GM12892 (cell line): ENCODE measurements around the gene PITPNC1.
"Not testable (repeated sequence)": the region's sequence is repeated elsewhere in the genome, so short reads cannot be mapped to it uniquely, and the experiment has no call there.

Experiments
- DNase-seq: peaks from one replicate; pipeline ENCODE4 v3.0.0; 2011; ENCODE audit not compliant: insufficient read length
- FAIRE-seq: peaks from 2 replicates; lab custom pipeline; 2011; peaks lifted over from hg19 to GRCh38; lab: Jason Lieb, UNC
- POLR2A ChIP-seq: IDR thresholded peaks from 2 replicates; pipeline ENCODE4 v1.6.1; 2011; ENCODE audit warnings: low read depth, low read length, control low read depth
- POLR2AphosphoS5 ChIP-seq: IDR thresholded peaks from 2 replicates; pipeline ENCODE4 v1.6.1; 2011; ENCODE audit warnings: low read depth, low read length, control low read depth
- TAF1 ChIP-seq: IDR thresholded peaks from 2 replicates; pipeline ENCODE4 v1.6.1; 2011; ENCODE audit warnings: low read depth, mild to moderate bottlenecking, control low read depth, low read length, borderline replicate concordance

The PITPNC1 gene

DNA sequence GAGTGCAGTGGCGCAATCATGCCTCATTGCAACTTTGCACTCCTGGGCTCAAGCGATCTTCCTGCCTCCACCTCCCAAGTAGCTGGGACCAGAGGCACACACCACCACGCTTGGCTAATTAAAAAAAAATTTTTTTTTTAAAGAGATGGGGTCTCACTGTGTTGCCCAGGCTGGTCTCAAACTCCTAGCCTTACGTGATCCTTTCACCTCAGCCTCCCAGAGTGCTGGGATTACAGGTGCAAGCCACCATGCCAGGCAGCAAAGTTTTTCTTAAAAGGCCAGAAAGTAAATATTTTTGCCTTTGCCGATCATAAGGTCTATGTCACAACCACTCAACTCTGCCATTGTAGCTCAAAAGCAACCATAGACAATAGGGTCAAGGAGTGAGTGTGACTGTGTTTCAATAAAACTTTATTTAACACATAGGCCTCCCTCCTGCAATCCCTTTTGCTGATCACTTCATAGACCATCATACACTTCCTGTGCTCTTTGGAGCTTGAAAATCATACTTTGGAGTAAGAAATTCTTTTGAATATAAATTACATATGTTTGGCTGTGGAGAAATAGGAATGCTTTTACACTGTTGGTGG, 48.6 kb downstream of the PITPNC1 start:
- TF ChIP-seq POLR2A: no peak
- TF ChIP-seq TAF1: no peak
- no peak for TF ChIP-seq POLR2AphosphoS5
- FAIRE-seq (no peak), DNase-seq (no peak)

DNA sequence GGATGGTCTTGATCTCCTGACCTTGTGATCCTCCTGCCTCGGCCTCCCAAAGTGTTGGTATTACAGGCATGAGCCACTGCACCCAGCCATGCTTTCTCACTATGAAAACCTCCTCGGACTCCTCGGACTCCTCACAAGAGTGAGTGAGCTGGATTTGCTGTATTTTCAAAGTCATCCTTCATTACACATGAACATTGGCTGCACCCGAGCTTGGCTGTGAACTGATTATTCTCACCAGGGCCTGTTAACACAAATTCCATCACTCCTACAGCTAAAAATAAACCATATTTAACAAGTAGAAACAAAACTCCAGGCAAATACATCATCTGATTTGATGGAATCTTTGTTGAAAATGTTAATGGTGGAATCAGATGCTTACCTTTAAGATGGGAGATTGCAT, 50.3 kb downstream of the PITPNC1 start:
- TF ChIP-seq POLR2AphosphoS5 (no peak), TAF1 (no peak), POLR2A (no peak)
- FAIRE-seq (no peak), DNase-seq (no peak)

DNA sequence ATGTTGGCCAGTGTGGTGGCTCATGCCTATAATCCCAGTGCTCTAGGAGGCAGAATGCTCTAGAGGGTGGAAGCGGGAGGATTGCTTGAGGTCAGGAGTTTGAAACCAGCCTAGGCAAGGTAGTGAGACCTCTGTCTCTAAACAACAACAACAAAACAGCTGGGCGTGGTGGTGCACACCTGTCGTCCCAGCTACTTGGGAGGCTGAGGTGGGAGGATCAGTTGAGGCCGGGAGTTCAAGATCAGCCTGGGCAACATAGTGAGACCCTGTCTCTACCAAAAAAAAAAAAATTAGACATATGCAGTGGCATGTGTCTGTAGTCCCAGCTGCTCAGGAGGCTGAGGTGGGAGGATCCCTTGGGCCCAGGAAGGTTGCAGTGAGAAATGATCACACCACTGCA, 53.4 kb downstream of the PITPNC1 start:
- FAIRE-seq, DNase-seq: not testable (repeated sequence)

DNA sequence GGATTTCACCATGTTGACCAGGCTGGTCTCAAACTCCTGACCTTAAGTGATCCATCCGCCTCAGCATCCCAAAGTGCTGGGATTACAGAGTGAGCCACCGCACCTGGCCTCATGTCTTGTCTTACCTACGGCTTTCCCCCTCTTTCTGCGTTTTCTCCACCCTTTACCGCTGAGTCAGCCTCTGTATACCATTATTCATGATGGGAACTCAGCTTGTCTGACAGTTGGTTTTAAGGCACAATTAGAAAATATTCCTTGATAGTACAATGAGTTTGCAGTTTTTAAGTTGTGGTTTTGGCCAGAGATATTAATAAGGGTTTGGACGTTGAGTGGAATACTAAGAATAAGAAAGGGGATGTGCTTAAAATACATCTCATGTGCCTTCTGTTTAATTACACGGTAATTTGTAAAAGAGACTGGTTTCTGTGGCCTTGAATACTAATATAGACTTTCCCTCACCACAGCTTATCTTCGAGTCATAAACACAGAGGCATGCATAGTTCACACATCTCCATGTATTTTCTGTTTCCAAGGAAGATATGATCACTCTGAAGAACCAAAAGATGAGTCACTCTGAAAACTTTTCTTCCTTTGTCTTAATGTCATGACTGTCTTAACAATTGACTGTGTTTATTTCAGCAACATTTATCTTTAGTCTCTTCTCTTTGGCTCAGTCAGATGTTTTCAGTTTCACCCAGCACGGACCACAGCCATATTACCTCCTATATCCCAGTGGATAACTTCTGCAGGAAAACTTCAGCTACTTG, 54.4 kb downstream of the PITPNC1 start:
- FAIRE-seq (peak; percentile 46), DNase-seq (no peak)
- TF ChIP-seq POLR2AphosphoS5 (no peak), TAF1 (no peak), POLR2A (no peak)

DNA sequence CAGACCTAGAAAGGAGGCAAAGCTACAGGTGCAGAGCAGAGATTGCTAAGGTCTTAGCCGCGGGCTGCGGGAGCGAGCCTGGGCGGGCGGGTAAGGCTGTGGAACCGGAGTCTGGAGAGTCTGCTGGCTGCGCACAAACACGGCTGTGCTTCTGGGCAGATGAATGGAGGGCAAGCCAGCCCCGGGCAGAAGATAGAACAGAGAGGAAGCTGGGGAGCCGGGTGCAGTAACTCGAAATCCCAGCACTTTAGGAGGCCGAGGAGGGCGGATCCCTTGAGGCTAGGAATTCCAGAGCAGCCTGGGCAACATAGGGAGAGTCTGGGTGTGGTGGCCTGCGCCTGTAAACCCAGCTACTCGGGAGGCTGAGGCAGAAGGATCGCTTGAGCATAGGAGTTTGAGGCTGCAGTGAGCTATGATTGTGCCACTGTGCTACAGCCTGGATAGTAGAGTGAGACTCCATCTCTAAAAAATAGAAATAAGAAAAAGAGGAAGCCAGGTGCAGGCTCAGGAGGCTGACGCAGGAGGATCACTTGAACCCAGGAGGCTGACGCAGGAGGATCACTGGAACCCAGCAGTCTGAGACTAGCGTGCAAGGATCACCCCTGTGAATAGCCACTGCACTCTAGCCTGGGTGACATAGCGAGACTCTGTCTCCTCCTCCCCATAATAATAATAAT, 56.3 kb downstream of the PITPNC1 start:
- no peak for DNase-seq
- TF ChIP-seq TAF1 (no peak), POLR2AphosphoS5 (no peak), POLR2A (no peak)
- no peak for FAIRE-seq

DNA sequence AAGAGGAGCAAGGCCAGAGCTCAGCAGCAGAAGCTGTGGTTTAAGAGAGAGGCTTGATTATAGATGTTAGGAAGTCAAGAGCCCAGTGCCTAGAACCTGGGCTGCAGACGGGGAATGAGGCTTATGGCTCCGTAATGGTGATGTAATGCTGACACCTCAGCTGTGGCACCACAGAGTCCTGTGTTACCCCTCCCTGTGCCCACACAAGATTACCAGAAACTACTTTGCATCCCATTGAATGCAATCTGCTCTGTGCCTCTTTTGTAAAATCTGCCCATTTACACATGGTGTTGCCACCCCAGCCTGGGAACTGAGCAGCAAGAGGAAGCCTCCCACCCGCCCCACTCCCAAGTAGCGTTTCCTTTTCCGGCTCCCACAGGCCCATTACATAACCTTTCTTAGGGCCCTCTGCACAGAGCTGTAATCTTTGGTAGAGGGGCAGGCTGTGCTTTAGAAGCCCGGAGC, 57.0 kb downstream of the PITPNC1 start:
- FAIRE-seq (no peak), DNase-seq (no peak)
- TF ChIP-seq POLR2A (no peak), POLR2AphosphoS5 (no peak), TAF1 (no peak)

DNA sequence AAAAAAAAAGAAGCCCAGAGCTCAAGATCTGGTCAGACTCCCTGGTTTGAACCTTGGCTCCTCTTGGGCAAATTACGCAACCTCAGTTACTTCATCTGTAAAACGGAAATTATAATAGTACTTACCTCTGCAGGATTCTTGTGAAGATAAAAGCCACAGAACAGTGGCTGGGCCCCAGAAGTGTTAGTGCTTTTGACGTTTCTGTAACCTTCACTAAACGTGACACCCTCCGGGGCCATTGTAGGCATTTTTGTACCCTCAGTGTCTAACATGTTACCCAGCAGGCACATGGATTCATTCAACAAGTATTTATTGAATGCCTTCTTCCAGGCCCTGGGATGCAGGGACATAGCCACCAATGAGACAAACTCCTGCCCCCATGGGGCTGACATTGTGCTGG, 58.0 kb downstream of the PITPNC1 start:
- TF ChIP-seq POLR2A: no peak
- TF ChIP-seq TAF1: no peak
- FAIRE-seq (no peak), DNase-seq (no peak)

DNA sequence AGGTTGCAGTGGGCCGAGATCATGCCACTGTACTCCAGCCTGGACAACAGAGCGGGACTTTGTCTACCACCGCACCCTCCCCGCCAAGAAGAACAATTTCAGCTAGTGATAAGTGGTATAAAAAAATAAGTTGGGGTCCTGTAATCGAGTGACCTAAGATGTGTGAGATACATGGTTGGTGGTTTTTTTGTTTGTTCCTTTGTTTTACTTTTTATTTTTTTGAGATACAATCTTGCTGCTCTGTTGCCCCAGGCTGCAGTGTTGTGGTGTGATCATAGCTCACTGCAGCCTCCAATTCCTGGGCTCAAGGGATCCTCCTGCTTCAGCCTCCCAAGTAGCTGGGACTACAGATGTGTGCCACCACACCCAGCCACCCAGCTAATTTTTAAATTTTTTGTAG, 58.7 kb downstream of the PITPNC1 start:
- DNase-seq: no peak
- TF ChIP-seq POLR2A: no peak
- no peak for TF ChIP-seq TAF1
- no peak for FAIRE-seq

DNA sequence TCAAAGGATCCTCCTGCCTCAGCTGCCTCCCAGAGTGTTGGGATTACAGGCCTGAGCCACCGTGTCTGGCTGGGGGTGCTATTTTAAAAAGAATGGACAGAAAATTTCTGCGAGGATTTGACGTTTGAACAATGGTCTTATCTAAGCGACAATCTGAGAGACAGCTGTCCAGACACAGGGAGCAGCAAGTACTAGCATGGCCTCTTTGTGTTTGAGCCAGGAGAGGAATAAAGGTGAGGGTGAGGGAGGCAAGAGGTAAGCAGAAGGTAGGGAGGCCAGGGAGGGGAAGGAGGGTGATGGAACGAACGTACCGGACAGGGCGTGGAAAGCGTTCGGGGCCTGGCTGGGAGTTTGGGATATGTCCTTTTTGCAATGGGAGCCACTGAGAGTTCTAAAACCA, 59.2 kb downstream of the PITPNC1 start:
- DNase-seq: no peak
- no peak for FAIRE-seq
- TF ChIP-seq POLR2AphosphoS5 (no peak), POLR2A (no peak), TAF1 (no peak)

DNA sequence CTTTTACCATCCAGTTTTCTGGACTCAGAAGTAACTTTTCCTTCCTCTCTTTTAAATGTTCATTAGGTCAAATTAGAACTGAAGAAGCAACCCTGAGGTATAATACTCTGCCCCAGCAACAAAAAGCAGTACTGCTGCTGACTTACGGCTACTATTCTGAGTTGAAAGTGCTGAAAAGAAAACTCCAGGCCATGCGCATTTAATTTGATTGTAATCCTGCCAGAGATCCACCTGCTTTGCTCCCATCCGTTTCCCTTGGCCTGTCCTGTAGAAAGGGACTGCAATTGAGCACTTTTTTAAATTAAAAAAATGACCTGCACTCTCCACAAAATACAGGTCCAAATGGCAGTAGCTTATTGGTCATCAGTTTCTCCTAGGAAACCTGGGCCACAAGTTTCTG, 61.6 kb downstream of the PITPNC1 start:
- no peak for TF ChIP-seq POLR2AphosphoS5
- no peak for TF ChIP-seq TAF1
- TF ChIP-seq POLR2A: no peak
- no peak for DNase-seq
- no peak for FAIRE-seq

DNA sequence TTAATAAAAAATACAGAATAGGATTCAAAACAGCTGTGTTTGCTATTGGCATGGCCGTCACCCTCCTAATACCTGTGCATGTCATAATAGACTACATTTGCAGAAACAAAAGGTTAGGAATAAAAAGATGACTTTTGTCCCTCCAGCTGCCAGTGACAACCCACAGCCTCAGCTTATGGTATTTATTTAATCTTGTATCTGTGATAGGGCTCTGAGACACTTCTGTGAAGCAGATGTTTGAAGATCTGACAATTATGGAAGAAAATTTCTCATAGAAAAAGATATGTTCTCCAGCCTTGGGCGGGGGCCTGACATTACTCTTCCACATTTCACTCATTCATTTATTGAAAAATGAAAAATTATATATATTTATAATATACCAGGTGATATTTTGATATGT, 62.2 kb downstream of the PITPNC1 start:
- no peak for FAIRE-seq

DNA sequence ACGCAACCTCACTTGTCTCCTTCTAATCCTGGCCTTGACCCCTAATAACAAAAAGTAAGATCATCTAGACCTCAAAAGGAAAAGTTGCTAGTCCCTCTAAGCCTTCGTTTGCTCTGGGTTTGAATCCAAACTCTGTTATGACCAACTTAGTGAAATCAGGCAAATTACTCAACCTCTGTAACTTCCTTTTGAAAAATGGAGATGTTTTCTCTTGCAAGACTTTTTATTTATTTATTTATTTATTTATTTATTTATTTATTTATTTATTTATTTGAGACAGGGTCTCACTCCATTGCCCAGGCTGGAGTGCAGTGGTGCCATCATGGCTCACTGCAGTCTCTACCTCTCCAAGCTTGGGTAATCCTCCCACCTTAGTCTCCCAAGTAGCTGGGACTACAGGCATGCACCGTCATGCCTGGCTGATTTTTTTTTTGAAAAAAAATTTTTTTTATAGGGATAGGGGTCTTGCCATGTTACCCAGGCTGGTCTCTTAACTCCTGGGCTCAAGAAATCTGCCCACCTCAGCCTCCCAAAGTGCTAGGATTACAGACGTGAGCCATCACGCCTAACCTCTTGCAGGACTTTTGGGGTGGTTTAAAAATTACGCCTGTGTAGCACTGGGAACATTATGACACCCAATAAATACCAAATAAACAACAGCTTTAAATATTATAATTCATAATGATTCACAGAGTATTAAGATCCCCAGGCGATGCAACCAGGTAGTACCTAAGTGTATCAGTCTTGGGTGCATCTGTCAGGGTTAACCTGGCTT, 63.4 kb downstream of the PITPNC1 start:
- DNase-seq: no peak
- no peak for FAIRE-seq
- TF ChIP-seq POLR2A (no peak), POLR2AphosphoS5 (no peak), TAF1 (no peak)

More for the DNA sequence above, 62.2 kb downstream of the PITPNC1 start:
- no peak for DNase-seq
- TF ChIP-seq POLR2A (no peak), POLR2AphosphoS5 (no peak), TAF1 (no peak)
